Occipital lobe (tissue), 3 donors: ENCODE data around the gene FBXL15. TPM values are rescaled to one million over a fixed set of nuclear protein-coding genes. Genes with fewer than 3 reads are reported as not detected.
"Not testable (repeated sequence)": the region's sequence is repeated elsewhere in the genome, so short reads cannot be mapped to it uniquely, and the experiment has no call there.

Experiments used
- DNase-seq: peaks from one replicate; lab custom pipeline; 2025; lab: John Stamatoyannopoulos, UW
- small RNA-seq: library from RNA; depleted of rRNA; stranded (forward); fragments of <200 nt; gene quantifications from one replicate; pipeline ENCODE3, GENCODE V24; 2014
- total RNA-seq: library from RNA; depleted of rRNA; stranded (reverse); fragments of >200 nt; gene quantifications from one replicate; pipeline ENCODE4 v1.2.3, GENCODE V29; 2014

FBXL15 gene
- total RNA-seq, 1 donor from 2014 or later = 14.2 TPM

DNA sequence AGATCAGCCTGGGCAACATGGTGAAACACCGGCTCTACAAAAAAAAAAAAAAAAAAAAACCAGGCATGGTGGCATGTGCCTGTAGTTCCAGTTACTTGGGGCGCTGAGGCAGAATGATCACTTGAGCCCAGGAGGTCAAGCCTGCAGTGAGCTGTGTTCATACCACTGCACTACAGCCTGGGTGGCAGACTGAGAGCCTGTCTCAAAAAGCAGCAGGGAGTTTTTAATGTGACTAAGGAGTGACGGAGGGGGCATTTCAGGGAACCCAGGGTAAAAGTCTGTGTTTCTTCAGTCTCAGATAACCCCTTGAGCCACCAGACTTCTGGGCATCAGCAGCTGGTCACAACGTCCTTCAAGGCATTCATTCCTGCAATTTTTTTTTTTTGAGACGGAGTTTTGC lies 32.9 kb downstream of the FBXL15 start:
- no peak for DNase-seq

DNA sequence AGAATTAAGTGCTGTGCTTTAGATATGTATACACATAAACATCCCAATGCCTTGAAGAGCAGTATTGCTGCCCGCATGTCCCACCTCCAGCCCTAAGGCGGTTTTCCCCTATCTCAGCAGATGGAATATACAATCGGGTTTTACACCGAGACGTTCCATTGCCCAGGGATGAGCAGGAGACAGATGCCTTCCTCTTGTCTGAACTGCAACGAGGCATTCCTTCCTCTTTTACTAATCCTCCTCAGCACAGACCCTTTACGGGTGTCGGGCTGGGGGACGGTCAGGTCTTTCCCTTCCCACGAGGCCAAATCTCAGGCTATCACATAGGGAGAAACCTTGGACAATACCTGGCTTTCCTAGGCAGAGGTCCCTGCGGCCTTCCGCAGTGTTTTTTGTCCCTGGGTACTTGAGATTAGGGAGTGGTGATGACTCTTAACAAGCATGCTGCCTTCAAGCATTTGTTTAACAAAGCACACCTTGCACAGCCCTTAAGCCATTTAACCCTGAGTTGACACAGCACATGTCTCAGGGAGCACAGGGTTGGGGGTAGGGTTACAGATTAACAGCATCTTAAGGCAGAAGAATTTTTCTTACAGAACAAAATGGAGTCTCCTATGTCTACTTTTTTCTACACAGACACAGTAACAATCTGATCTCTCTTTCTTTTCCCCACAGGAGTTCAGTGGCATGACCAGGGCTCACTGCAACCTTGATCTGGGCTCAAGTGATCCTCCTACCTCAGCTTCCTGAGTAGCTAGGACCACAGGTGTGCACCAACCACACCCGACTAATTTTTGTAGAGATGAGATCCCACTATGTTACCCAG lies 34.2 kb downstream of the FBXL15 start:
- DNase-seq = not testable (repeated sequence)

DNA sequence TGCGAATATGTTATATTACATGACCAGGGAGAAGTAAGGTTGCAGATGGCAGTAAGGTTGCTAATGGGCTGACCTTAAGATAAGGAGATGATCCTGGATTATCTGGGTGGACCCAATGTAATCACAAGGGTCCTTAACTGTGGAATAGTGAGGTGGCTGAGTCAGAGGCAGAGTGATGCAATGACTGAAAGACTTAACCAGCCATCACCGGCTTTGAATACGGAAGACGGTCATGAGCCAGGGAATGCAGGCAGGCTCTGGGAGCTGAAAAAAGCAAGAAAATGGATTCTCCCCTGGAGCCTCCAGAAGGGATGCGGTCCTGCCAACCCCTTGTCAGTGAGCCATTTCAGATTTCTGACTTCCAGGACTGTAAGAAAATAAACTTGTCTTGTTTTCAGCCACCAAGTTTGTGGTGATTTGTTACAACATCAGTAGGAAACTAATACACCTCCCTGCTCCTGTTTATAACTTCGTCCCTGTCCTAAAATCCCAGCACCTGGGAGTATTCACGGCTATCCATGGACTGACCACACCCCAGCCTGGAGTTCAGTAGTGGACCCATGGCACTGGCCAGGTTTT lies 35.3 kb downstream of the FBXL15 start:
- no peak for DNase-seq

DNA sequence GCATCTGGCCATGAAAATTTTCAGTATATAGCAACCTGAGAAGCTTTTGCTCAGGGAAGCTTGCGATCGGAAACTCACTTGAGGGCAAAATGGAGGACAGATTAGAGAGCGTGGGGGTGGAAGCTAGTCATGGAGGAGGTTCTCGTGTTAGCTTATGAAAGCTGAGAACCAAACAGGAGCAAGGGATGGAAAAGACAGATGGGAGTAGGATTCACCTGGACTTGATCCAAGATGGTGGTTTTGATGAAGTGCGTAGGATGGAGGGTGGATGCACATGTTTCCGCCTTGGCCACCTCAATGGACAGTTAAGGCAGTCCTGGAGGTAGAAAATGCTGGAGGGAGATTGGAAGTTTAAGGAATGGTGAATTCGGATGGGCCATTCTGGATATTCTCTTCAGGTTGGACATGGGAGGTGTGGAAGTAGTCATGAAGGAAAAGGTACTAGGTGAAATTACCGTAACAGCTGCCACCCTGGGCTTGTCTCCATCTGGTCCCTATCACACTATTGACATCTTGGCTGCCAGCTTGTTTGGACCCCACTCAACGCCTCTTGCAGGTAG lies 37.0 kb downstream of the FBXL15 start:
- DNase-seq = no peak

DNA sequence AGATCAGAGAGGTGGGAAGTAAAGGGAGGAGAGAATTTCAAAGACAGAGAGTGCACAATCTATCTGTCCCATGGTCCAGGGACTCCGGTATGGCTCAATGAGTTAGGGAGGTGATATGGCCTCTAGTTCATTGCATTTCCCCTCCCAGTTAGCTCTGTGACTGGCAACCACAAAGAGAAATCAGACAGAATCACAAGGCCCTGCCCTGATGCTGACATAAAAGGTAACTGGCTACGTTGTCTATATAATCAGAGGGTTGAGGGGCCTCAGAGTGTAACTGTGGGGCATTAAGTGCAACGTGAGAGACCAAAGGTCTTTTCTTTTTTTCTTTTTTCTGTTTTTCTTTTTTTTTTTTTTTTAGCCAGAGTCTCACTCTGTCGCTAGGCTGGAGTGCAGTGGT lies 38.0 kb downstream of the FBXL15 start:
- DNase-seq = no peak

- DNase-seq = no peak
Observed at GRCh38 chr10:102460836-102461186, 40.2 kb downstream of the FBXL15 start.

DNA sequence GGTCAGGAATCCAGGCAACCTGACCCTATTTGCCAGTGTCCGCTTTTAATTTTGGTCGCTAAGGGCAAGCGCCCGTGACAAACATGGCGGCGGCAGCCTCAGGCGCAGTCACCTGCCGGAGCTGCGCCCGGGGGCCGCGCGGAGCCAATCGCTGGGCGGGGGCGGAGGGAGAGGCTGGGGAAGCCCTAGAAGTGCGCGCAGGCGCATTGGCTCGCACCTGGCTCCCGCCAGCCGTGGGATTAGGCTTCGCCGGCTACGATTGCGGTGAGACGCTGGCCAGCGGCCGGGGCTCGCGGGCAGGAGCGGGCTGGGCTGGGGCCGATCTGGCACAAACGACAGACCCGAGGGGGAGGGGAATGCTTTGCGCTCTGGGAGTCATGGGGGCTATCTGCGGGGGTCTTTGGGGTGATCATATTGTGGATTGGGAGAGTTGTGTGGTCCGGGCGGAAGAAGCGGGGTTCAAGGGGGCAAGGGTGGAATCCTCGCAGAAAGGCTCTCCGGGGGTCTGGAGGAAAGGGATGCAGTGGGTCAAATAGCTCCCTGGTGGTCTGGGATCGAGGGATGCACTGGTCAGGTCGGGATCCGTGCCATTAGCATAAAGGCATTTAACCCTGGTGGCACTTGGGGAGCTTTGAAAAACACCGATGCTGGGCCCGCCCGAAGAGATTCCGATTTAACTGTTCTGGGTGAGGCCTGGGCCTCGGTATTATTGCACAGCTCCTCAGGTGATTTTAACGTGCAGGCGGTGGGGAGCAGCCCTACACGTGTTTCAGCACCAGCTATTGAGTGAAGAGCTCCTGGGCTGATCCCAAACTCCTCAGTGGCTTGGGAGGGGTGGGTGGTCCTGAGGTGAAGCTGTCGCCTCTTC lies 40.8 kb downstream of the FBXL15 start:
- DNase-seq = peak; percentile 80

- no peak for DNase-seq
Observed at GRCh38 chr10:102462512-102463054, 41.9 kb downstream of the FBXL15 start.

GRCh38 chr10:102463983-102464382 lies 43.3 kb downstream of the FBXL15 start:
- no peak for DNase-seq

GRCh38 chr10:102465466-102465865 lies 44.8 kb downstream of the FBXL15 start:
- no peak for DNase-seq

- DNase-seq = no peak
Observed at GRCh38 chr10:102467318-102467717, 46.7 kb downstream of the FBXL15 start.

DNA sequence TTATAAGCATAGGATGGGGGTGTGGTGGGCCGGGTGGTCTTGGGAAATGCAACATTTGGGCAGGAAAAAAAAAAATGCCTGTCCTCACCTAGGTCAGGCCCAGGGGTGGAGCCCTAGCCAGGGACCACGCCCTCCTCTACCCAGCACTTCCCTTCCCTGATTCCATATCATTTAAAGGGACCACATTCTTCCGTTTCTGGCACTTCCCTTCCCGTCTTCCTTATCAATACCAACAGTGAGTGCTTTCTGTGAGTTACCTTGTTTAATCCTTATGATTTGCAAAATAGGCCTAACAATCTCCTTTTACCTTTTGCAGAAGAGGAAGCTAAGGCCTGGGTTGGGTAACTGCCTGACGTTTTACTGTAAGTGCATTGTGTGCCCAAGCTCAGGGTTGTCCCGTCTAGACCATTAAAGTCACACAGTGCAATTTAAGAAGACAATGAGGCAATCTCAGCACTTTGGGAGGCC lies 47.4 kb downstream of the FBXL15 start:
- no peak for DNase-seq

DNA sequence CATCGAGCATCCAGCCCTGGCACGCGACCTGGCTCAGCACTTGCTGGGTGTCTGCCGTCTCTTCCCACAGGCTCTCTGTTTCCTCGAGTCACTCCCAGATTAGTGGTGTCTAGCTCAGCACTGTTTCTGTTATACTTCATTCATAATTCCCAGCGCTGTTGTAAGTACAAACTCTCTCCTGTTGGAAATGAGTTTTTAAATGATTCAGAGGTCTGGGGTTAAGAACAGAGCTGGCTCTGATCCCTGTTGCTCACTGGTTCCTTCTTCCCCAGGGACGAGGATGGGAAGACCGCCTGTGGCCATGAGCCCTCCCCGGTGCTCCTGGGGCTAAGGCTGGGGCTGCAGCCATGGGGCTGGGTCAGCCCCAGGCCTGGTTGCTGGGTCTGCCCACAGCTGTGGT lies 48.0 kb downstream of the FBXL15 start:
- no peak for DNase-seq

DNA sequence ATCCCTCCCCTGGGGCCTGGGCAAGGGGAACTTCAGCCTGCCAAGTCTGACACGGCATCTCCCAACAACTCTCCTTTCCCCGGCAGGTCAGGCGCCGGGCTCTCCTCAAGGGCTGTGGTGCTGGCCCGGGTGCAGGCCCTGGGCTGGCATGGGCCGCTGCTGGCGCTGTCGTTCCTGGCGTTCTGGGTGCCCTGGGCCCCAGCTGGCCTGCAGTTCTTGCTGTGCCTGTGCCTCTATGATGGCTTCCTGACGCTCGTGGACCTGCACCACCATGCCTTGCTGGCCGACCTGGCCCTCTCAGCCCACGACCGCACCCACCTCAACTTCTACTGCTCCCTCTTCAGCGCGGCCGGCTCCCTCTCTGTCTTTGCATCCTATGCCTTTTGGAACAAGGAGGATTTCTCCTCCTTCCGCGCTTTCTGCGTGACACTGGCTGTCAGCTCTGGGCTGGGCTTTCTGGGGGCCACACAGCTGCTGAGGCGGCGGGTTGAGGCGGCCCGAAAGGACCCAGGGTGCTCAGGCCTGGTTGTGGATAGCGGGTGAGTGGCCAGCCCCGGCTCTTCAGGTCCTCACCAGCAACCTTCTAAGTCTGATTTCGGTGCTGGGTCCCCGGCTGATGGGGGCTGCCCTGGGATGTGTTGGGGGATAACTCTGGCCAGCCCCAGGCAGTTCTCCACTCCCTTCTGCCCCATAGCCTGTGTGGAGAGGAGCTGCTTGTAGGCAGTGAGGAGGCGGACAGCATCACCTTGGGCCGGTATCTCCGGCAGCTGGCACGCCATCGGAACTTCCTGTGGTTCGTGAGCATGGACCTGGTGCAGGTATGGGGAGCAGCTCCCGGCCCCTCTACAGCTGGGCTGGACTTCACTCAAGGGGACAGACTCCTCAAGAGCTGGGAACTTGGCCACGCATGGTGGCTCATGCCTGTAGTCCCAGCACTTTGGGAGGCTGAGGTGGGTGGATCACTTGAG lies 50.2 kb downstream of the FBXL15 start:
- no peak for DNase-seq

Small RNA genes lying within 50 kb of the gene (small RNA-seq; reads per million reads assigned to genes)
- gene MIR146B = 333 reads per million, percentile 97 among the genes with 10 or more reads in this experiment

Other genes with a start within 250 kb of the FBXL15 start
- 0.16 TPM for gene ELOVL3, start 194.5 kb upstream of the FBXL15 start, total RNA-seq
- not detected for gene PITX3, start 179.3 kb upstream of the FBXL15 start, total RNA-seq
- 16.5 TPM for gene GBF1, start 175.3 kb upstream of the FBXL15 start, total RNA-seq
- gene NFKB2, start 25.1 kb upstream of the FBXL15 start, total RNA-seq = 2.2 TPM
- 101 TPM for gene PSD, start 2.1 kb upstream of the FBXL15 start, total RNA-seq
- gene CUEDC2, start 11.7 kb downstream of the FBXL15 start, total RNA-seq = 37.3 TPM
- gene C10orf95, start 30.7 kb downstream of the FBXL15 start, total RNA-seq = not detected
- gene ACTR1A, start 81.9 kb downstream of the FBXL15 start, total RNA-seq = 164 TPM
- 3.1 TPM for gene SUFU, start 83.1 kb downstream of the FBXL15 start, total RNA-seq
- 23.4 TPM for gene TRIM8, start 223.6 kb downstream of the FBXL15 start, total RNA-seq